ENCODE results near the gene SLC35E2B.
"Not testable (repeated sequence)": the region's sequence is repeated elsewhere in the genome, so short reads cannot be mapped to it uniquely, and the experiment has no call there.

Gene SLC35E2B

GRCh38 chr1:1674806-1675205 is 17.8 kb downstream of the SLC35E2B start:
- DNase-seq (ENCODE audit: low read depth): not testable (repeated sequence)

- no peak for DNase-seq (ENCODE audit: low read depth)
Measured at GRCh38 chr1:1672181-1672965, 20.2 kb downstream of the SLC35E2B start.

GRCh38 chr1:1671365-1672119 is 21.1 kb downstream of the SLC35E2B start:
- DNase-seq (ENCODE audit: low read depth): no peak

DNA sequence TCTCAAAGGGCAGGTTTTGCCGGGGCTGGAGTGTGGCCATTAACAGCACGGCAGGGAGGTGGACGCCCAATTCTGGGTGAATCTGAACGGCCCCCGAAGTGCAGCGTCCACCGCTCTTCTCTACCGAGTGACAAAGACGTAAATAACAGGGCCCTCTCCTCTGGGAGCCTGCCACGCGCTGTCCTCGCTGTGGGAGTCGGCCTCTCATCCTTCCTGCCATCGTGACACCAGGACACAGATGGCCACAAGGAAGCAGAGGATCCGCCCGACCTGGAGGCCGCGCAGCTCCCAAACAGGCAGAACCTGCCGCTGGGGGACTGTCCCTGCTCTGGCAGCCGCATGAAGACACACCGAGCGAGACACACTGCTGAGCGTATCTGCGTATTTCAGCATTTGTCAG is 21.7 kb downstream of the SLC35E2B start:
- DNase-seq (ENCODE audit: low read depth): no peak

- DNase-seq (ENCODE audit: low read depth): no peak
Measured at GRCh38 chr1:1669468-1670440, 22.8 kb downstream of the SLC35E2B start.

- no peak for DNase-seq (ENCODE audit: low read depth)
Measured at GRCh38 chr1:1666526-1666925, 26.1 kb downstream of the SLC35E2B start.

DNA sequence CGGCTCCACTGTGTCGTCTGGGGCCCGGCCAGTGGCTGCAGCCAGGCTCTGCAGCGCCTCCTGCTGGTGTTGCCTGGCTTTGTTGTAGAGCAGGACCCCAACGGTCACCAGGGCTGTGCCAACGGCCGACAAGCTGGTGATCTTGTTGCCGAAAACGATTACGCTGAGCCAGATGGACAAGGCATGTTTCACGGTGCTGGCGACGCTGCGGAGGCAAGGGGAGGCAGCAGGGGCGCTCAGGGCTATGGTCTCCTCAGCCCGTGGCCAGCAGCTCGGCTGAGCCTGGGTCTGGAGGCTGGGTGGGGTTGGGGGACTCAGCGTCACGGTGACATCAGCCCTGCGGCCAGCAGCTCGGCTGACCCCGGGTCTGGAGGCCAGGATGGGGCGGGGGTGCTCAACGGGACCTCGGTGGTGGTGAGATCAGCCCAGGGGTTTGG is 26.8 kb downstream of the SLC35E2B start:
- DNase-seq (ENCODE audit: low read depth): no peak

- DNase-seq (ENCODE audit: low read depth): no peak
Measured at GRCh38 chr1:1664941-1665814, 27.4 kb downstream of the SLC35E2B start.

DNA sequence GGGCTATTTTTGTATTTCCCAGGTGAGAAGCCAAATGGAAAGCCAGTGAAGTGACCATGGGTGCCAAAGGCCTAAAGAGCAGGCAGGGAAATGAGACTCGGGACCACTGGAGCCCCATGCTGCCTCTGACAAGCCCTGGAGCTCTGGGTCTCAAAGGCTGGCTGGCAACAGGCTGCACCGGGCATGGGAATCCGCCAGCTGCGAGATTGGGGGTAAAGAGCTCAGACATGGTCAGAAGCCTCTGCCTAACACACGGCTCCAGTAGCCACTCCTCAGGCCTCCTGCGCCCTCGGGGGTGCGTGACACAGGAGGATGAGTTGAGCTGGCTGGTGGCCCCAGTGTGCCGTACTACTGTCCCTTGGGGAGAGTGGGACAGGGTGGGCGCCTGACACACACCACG is 28.3 kb downstream of the SLC35E2B start:
- not testable (repeated sequence) for DNase-seq (ENCODE audit: low read depth)

DNA sequence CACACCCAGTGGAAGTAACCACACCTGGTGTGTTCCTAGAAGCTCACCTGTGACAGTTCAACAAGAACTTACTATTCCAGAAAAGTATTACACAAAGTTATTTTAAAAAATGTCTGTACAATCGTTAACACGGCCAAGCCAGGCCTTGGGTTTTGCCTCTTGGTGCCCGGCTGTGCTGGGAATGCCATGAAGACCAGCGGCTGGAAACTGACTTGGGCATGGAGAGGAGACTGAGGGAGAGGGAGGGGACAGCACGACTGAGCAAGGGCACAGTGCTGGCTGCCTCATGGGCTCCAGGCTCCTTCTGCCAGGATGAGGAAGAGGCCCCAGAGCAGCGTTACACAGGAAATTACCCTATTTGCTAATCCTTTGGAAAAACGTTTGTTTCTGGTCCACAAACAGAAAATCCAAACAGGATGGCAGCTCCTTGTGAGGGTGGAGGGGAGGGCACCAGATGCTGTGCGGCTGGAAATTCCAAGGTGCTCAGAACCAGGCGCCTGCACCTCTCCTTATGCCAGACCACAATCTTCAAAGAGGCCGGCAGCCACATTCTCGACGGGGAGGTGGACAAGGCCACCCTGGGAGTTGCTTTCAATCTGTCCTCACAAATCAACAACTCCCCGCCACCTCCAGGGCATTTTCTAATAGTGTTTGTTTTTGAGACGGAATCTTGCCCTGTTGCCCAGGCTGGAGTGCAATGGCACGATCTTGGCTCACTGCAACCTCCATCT is 29.6 kb downstream of the SLC35E2B start:
- DNase-seq (ENCODE audit: low read depth): not testable (repeated sequence)

- DNase-seq (ENCODE audit: low read depth): not testable (repeated sequence)
Measured at GRCh38 chr1:1662392-1662791, 30.2 kb downstream of the SLC35E2B start.

DNA sequence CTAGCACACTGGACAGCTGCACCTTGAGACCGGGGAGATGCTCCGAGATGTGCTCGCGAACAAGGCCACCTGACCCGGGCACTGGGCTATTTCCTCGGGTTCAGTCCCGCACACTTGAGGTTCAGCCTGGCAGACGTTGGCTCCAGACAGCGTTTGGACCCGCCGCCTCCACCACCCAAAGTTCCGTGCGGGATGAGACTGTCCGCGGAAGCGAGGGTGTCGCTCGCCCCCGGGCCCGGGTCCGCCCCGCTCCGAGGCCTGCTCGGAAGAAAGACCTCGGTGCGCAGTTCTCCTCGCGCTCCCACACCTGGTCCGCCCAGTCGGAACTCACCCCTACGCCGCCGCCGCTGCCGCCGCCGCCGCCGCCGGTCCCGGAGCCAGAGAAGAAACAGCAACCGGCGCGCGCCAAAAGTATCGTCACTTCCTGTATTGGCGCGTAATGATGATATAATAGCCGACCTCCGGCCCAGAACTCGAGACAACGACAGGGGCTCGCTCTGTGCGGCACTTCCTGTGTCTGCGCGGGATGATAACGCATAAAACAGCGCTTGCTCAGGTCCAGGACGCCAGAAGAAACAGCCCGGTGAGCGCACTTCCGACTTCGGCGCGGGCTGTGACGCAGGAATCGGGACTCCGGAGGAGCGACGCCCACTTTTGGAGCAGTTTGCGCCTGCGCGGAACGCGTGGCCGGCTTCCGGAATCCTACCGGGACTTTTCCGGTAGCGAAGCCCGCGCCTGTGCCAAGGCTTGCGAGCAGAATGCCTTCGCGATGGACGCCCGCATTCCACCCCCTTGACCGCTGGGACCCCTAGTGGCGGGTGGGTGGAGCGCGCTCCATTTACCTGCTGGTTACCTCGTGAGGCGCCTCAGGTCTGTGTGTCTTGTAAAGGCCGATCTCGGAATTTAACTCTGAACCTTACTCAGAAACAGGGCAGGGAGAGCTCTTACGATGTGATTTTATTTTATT is 33.7 kb downstream of the SLC35E2B start, which contains the start of gene CDK11B:
CDK11B (minus strand) TSS at position 422 of the 967 bp plus-strand sequence. CDS start 1,519 bp downstream, outside the sequence.
- DNase-seq (ENCODE audit: low read depth): peak; percentile 97

GRCh38 chr1:1648265-1648664 is 44.3 kb downstream of the SLC35E2B start:
- DNase-seq (ENCODE audit: low read depth): not testable (repeated sequence)

- DNase-seq (ENCODE audit: low read depth): peak; percentile 91
Measured at GRCh38 chr1:1647567-1648241, 44.9 kb downstream of the SLC35E2B start.

DNA sequence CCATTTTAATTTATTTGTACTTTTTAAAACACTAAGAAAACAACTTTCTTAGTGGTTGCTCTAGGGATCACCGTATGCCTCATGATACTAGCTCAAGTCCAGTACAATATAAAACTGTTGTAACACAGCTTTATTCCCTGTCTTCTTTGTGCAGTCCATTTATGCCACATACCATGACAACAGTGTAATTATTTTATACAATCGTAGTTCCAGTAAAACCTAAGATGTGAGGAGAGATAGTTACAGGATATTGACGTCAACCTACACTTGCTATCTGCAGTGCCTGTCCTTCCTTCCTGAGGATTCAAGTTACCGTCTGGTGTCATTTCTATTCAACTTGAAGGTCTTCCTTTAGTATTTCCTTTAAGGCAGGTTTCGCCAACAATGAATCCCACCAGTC is 46.3 kb downstream of the SLC35E2B start:
- not testable (repeated sequence) for DNase-seq (ENCODE audit: low read depth)

DNA sequence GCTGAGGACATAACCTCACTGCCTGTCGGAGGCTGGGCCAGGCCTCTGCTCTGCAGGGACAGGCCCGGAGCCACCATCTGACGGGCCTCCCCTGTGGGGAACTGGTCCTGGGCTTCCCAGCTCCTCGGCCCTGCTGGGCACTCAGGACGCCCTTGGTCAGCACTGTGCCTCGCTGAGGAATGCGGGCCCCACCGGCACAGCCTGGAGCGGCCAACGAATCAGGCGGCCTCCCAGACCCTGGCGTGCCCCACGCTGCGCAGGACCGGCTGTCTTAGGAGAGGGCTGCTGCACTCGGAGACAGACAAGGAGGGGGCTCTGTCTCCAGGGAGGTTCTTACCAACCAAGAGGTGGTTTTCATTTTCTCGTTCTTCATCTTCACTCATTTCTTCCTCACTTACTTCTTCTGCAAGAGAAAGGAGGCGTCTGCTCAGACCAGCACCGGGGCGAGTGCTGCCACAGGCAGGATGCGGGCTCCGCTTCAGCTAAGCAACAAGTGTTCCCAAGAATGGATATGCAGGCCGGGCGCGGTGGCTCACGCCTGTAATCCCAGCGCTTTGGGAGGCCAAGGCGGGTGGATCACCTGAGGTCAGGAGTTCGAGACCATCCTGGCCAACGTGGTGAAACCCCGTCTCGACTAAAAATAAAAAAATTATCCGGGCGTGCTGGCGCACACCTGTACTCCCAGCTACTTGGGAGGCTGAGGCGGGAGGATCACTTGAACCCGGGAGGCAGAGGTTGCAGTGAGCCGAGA is 51.7 kb downstream of the SLC35E2B start:
- DNase-seq (ENCODE audit: low read depth): not testable (repeated sequence)

DNA sequence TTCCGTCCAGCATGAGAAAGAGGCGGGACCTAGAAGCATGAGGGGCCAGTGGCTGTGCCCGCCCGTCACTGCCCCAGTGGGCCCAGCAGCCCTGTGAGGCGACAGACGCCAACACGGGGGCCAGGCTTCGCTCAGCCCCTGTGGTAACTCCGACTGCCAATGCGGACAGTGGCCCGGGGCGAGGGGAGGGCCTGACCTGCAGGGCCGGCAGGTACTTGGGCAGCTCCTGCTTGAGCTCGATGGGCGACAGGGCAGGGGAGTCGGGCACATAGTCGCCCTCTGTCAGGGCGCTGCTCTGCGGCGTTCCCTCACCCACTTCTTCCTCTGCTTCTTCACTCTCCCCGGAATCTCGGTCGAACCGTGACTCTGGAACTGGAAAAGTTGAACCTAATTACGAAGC is 52.5 kb downstream of the SLC35E2B start:
- not testable (repeated sequence) for DNase-seq (ENCODE audit: low read depth)

- not testable (repeated sequence) for DNase-seq (ENCODE audit: low read depth)
Measured at GRCh38 chr1:1639368-1639767, 53.2 kb downstream of the SLC35E2B start.
